GM23248 (cell line): ENCODE results near the gene MIB1. TPM values are rescaled to one million over a fixed set of nuclear protein-coding genes. Genes with fewer than 3 reads are reported as not detected.

ENCODE experiments used
- DNase-seq: peaks from one replicate; pipeline ENCODE4 v3.0.0-alpha.2; 2015
- H2AFZ ChIP-seq: fragments of 200-600 bp; sonication (generic); 2 replicates; pipeline ENCODE4 v1.6.1; 2016; ENCODE audit warnings: antibody characterized with exemption
- H3F3A ChIP-seq: fragments of 200-600 bp; sonication (generic); 2 replicates; pipeline ENCODE4 v1.6.1; 2016; ENCODE audit warnings: mild to moderate bottlenecking, antibody characterized with exemption, mixed run types; ENCODE audit not compliant: insufficient read depth
- H3K27ac ChIP-seq: fragments of 200-600 bp; sonication (generic); 2 replicates; pipeline ENCODE4 v1.5.1; 2016; ENCODE audit warnings: mild to moderate bottlenecking
- H3K27me3 ChIP-seq: fragments of 200-600 bp; sonication (generic); replicated peaks from 2 replicates; pipeline ENCODE4 v1.6.1; 2016; ENCODE audit warnings: mild to moderate bottlenecking; ENCODE audit not compliant: insufficient read depth
- H3K36me3 ChIP-seq: fragments of 200-600 bp; sonication (generic); 2 replicates; pipeline ENCODE4 v1.6.1; 2016; ENCODE audit warnings: low read depth, mild to moderate bottlenecking
- H3K4me1 ChIP-seq: fragments of 200-600 bp; sonication (generic); 2 replicates; pipeline ENCODE4 v1.6.1; 2016; ENCODE audit warnings: mild to moderate bottlenecking; ENCODE audit not compliant: insufficient read depth
- H3K4me2 ChIP-seq: fragments of 200-600 bp; sonication (generic); one replicate; pipeline ENCODE4 v1.6.1; 2016; ENCODE audit warnings: mild to moderate bottlenecking; ENCODE audit not compliant: unreplicated experiment
- H3K4me3 ChIP-seq: fragments of 200-600 bp; sonication (generic); 2 replicates; pipeline ENCODE4 v1.5.1; 2016; ENCODE audit warnings: mild to moderate bottlenecking
- H3K79me2 ChIP-seq: fragments of 200-600 bp; sonication (generic); 2 replicates; pipeline ENCODE4 v1.6.1; 2016; ENCODE audit warnings: mild to moderate bottlenecking; ENCODE audit not compliant: insufficient read depth
- H3K9ac ChIP-seq: fragments of 200-600 bp; sonication (generic); 2 replicates; pipeline ENCODE4 v1.6.1; 2016; ENCODE audit warnings: mild to moderate bottlenecking
- H3K9me2 ChIP-seq: fragments of 200-600 bp; sonication (generic); 2 replicates; pipeline ENCODE4 v1.6.1; 2016; ENCODE audit warnings: mixed run types, mild to moderate bottlenecking, moderate library complexity; ENCODE audit not compliant: insufficient read depth
- H3K9me3 ChIP-seq: fragments of 200-600 bp; sonication (generic); one replicate; pipeline ENCODE4 v1.6.1; 2017; ENCODE audit warnings: low read depth
- H4K20me1 ChIP-seq: fragments of 200-600 bp; sonication (generic); 2 replicates; pipeline ENCODE4 v1.6.0; 2016; ENCODE audit not compliant: insufficient read depth
- EZH2 ChIP-seq: fragments of 200-600 bp; sonication (generic); IDR thresholded peaks from 2 replicates; pipeline ENCODE4 v1.6.1; 2018; ENCODE audit warnings: antibody characterized with exemption, mild to moderate bottlenecking; ENCODE audit not compliant: insufficient read depth, poor library complexity, severe bottlenecking
- EZH2phosphoT487 ChIP-seq: fragments of 200-600 bp; sonication (generic); IDR thresholded peaks from 2 replicates; pipeline ENCODE4 v1.6.1; 2018; ENCODE audit warnings: antibody characterized with exemption, moderate library complexity, mild to moderate bottlenecking, low read depth; ENCODE audit not compliant: insufficient read depth
- WGBS, 2 experiments: methylation state at CpG; one replicate each; pipeline ENCODE4 v1.1.6; 2015 to 2017; ENCODE audit warnings: low lambda C conversion rate in 2 of 2, low coverage in 1 of 2; ENCODE audit errors: missing lambda C conversion rate in 2 of 2; 5-methylcytosine and 5-hydroxymethylcytosine counted together
- in situ Hi-C: fragments of 300-500 bp; cut with MboI; formaldehyde crosslinking; loops from 2 replicates; pipeline ENCODE4 v1.15.0; 2020
- polyA plus RNA-seq: library from polyadenylated mRNA; unstranded; fragments of >200 nt; fragmentation: Nextera tagmentation; extraction: Ambion mirVana; gene quantifications from 2 replicates; pipeline ENCODE4 v1.2.1, GENCODE V29; 2016
- total RNA-seq: library from RNA; depleted of rRNA; stranded (reverse); fragments of >200 nt; shearing (Covaris generic); gene quantifications from 2 replicates; pipeline ENCODE4 v1.2.3, GENCODE V29; 2014

MIB1 gene
- total and polyA plus RNA-seq, 2 experiments from 2014 or later, result 5.1 to 39.0 TPM

DNA sequence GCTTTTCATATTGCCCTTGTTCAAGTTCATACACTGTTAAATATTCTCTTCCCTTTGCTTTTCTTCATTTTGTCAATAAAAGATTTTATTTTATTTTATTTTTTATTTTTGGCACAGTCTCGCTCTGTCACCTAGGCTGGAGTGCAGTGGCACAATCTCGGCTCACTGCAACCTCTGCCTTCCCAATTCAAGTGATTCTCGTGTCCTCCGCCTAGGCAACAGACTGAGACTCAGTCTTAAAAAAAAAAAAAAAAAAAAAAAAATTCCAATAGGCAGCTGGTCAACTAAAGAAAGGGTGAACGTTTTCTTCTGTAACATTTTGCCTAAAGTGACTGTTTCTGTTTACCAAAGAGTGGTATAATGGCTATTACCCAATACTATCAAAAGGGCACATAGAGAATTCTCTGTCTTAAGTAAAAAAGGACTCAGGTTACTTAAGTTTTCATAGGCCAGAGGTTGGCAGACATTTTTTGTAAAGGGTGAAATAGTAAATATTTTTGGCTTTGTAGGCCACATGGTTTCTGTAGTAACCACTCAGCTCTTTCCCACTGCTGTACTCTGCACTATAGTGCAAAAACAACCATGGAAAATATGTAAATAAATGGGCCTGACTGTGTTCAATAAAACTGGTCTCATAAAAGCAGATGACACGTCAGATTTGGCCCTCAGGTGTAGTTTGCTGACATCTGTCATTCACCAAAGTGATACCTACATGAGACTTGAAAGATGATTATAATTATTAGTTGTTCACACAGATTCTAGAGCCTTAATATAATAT lies 113.4 kb downstream of the MIB1 start:
- Histone ChIP-seq H3K4me3 (no peak overlapping the region), H3K9ac (no peak overlapping the region), H4K20me1 (no peaks in the 10 kb centered on the region), H3F3A (no peaks in the 10 kb centered on the region), H3K36me3 (peaks cover 19% of the 10 kb centered on the region), H2AFZ (no peak overlapping the region), H3K9me2 (no peaks in the 10 kb centered on the region), H3K79me2 (no peaks in the 10 kb centered on the region; the same call in 1 of the 2 replicates), H3K27ac (no peak overlapping the region), H3K4me2 (no peak overlapping the region), H3K27me3 (no peaks in the 10 kb centered on the region), H3K9me3 (no peaks in the 10 kb centered on the region), H3K4me1 (no peaks in the 10 kb centered on the region; the same call in 1 of the 2 replicates)
- no peak for DNase-seq
- TF ChIP-seq EZH2phosphoT487, result no peak
- TF ChIP-seq EZH2, result no peak
- WGBS, 2 experiments, result 96 to 98% methylated on average over 6 of the region's 6 CpGs
- in situ Hi-C loops, result no loop called here

DNA sequence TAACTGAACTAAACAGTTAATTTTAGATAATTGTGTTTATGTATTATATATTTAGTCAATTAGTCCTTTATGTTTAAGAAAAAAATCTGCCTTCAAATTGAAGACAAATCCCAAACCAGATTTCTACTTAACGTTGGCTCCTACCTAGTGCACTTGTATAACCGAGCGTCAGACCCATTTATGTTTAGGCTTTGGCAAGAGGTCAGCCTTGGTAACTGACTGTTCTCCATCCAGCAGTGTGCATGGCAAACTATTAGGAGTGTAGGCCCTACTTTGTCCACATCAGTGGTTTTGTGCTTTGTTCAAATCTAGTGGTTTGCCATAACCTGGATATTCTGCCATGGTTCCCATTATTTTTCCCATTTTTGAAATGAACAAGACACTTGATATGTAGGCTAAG lies 114.8 kb downstream of the MIB1 start:
- H3K27ac ChIP-seq, result no peak overlapping the region
- DNase-seq, result no peak
- no peaks in the 10 kb centered on the region for H3K9me2 ChIP-seq
- WGBS, 2 experiments, result 93 to 94% methylated on average over 3 of the region's 3 CpGs
- no peak overlapping the region for H3K4me2 ChIP-seq
- TF ChIP-seq EZH2 (no peak), EZH2phosphoT487 (no peak)
- no peak overlapping the region for H2AFZ ChIP-seq
- no peak overlapping the region for H3K4me3 ChIP-seq
- H3K79me2 ChIP-seq, result no peaks in the 10 kb centered on the region; the same call in 1 of the 2 replicates
- no peak overlapping the region for H3K9ac ChIP-seq
- no peaks in the 10 kb centered on the region for H3F3A ChIP-seq
- in situ Hi-C loops, result no loop called here
- no peaks in the 10 kb centered on the region for H4K20me1 ChIP-seq
- H3K4me1 ChIP-seq, result no peaks in the 10 kb centered on the region; the same call in 1 of the 2 replicates
- no peaks in the 10 kb centered on the region for H3K9me3 ChIP-seq
- H3K36me3 ChIP-seq, result peaks cover 23% of the 10 kb centered on the region
- H3K27me3 ChIP-seq, result no peaks in the 10 kb centered on the region

DNA sequence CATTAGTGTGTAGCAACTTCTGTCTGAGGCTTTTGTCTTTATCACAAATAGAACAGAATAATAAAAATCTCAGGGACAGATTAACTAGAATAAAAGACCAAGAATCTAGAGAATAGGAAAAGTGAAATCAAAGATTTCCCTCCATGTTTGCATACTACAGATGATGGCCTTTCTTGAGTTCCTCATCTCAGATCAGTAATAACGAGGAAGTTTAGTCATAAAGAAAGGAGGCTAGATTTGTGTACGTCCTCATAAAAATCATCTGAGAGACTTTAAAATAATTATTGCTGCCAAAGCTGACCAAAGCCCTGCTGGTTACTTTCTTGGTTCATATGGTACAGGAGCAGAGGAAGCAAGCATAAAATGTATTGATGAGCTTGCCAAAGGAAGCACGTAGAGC lies 117.3 kb downstream of the MIB1 start:
- WGBS, 2 experiments, result 69 to 77% methylated on average over 3 of the region's 3 CpGs
- in situ Hi-C loops, result no loop called here

DNA sequence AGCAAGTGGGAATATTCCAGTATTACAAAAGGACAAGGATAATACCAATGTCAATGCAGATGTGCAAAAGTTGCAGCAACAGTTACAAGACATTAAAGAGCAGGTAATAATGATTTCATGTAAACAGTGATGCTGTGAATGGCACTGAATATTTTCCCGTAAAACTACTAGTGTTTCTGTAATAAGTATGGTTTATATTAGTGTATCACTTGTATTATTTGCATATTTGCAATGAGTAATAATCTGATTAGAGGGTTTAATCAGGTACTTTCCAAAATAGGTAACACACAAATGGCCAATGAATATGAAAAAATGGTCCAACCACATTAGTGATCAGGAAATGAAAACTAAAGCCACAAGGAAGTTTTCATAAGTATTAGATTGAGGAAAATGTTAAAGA lies 118.0 kb downstream of the MIB1 start:
- Histone ChIP-seq H3K27ac (no peak overlapping the region), H3K4me3 (no peak overlapping the region), H3F3A (no peaks in the 10 kb centered on the region), H3K9me2 (no peaks in the 10 kb centered on the region), H2AFZ (no peak overlapping the region), H3K27me3 (no peaks in the 10 kb centered on the region), H3K79me2 (no peaks in the 10 kb centered on the region), H3K9ac (no peak overlapping the region), H4K20me1 (no peaks in the 10 kb centered on the region), H3K9me3 (no peaks in the 10 kb centered on the region), H3K4me1 (no peaks in the 10 kb centered on the region), H3K4me2 (no peak overlapping the region), H3K36me3 (peaks cover 30% of the 10 kb centered on the region)
- WGBS, 2 experiments, result 90 to 100% methylated on average over 1 of the region's 1 CpG
- in situ Hi-C loops, result no loop called here
- TF ChIP-seq EZH2phosphoT487 (no peak), EZH2 (no peak)
- no peak for DNase-seq

More for the DNA sequence above, 117.3 kb downstream of the MIB1 start:
- peaks cover 30% of the 10 kb centered on the region for H3K36me3 ChIP-seq
- H3F3A ChIP-seq, result no peaks in the 10 kb centered on the region
- H3K27me3 ChIP-seq, result no peaks in the 10 kb centered on the region
- no peak for DNase-seq
- no peak overlapping the region for H3K9ac ChIP-seq
- TF ChIP-seq EZH2, result no peak
- no peak for TF ChIP-seq EZH2phosphoT487
- no peaks in the 10 kb centered on the region for H4K20me1 ChIP-seq
- H3K4me3 ChIP-seq, result no peak overlapping the region
- H3K4me2 ChIP-seq, result no peak overlapping the region
- H3K4me1 ChIP-seq, result no peaks in the 10 kb centered on the region; the same call in 1 of the 2 replicates
- no peaks in the 10 kb centered on the region for H3K79me2 ChIP-seq
- H2AFZ ChIP-seq, result no peak overlapping the region
- no peaks in the 10 kb centered on the region for H3K9me3 ChIP-seq
- no peaks in the 10 kb centered on the region for H3K9me2 ChIP-seq
- H3K27ac ChIP-seq, result no peak overlapping the region
